ENCODE measurements around the gene L2HGDH. TPM values are rescaled to one million over a fixed set of nuclear protein-coding genes. Genes with fewer than 3 reads are reported as not detected.

L2HGDH gene
- total and polyA plus RNA-seq, 9 of the 15 experiments (the other 6 are each of a cell fraction or from before 2014, with no cell fraction given), result 1.7 to 16.1 (median 10.5) TPM

GRCh38 chr14:50348933-50349332, 36.9 kb upstream of the L2HGDH start:
- TF ChIP-seq ZNF347 (CRISPR knock-in tag; IDR thresholded peaks at IDR 0.05; ENCODE audit: low read depth) (no peak), ELK1 (CRISPR knock-in tag; IDR thresholded peaks at IDR 0.05) (no peak), HSF4 (CRISPR knock-in tag; IDR thresholded peaks at IDR 0.05; ENCODE audit: borderline replicate concordance) (no peak), KLF6 (CRISPR knock-in tag; IDR thresholded peaks at IDR 0.05; ENCODE audit: borderline replicate concordance) (no peak), NCOR1 (IDR thresholded peaks at IDR 0.05) (no peak), E2F5 (CRISPR knock-in tag; IDR thresholded peaks at IDR 0.05) (no peak)
- Histone ChIP-seq H3K4me3 (no peak overlapping the region), H3K4me1 (replicated peaks in 1 of 2; ENCODE audit: control insufficient read depth in 2 of 2, insufficient read depth in 2 of 2, low read length in 2 of 2) (peaks cover 0 to 22% of the 10 kb centered on the region in 2 experiments; a peak in 3 of 5 replicates), H3K27me3 (ENCODE audit: control insufficient read depth in 2 of 2, insufficient read depth in 2 of 2, low read length in 2 of 2) (no peaks in the 10 kb centered on the region), H3K9me1 (ENCODE audit: control insufficient read depth, insufficient read depth, low read length) (no peaks in the 10 kb centered on the region), H3K36me3 (ENCODE audit: control insufficient read depth, insufficient read depth, low read length) (no peaks in the 10 kb centered on the region), H3K9me3 (replicated peaks; ENCODE audit: control insufficient read depth, insufficient read depth, low read depth, low read length) (no peaks in the 10 kb centered on the region), H2AFZ (ENCODE audit: low read depth, low read length) (no peak overlapping the region), H3K9ac (ENCODE audit: insufficient read depth in 1 of 2, low read depth in 2 of 2, low read length in 2 of 2) (no peak overlapping the region), H3K79me2 (ENCODE audit: control insufficient read depth, insufficient read depth, low read length) (no peaks in the 10 kb centered on the region), H3K27ac (ENCODE audit: extremely low read depth, low read depth, low read length) (no peak overlapping the region), H4K20me1 (replicated peaks; ENCODE audit: control insufficient read depth, insufficient read depth, low read length) (no peaks in the 10 kb centered on the region), H3K4me2 (ENCODE audit: insufficient read depth, low read length) (no peak overlapping the region)
- ChIA-PET POLR2A (interaction anchor here (0.6 to 0.9 kb wide), 2 partner anchors 9 kb away, joined by 3 read pairs; no protein-coding TSS in a partner anchor), CTCF (ENCODE audit: low intra/inter-chr PET ratio) (no interaction called here)
- FAIRE-seq, result no peak
- DNase-seq (ENCODE audit: extremely low read depth in 1 of 4, low spot score in 3 of 4), result no peak
- no peak for ATAC-seq
- intact Hi-C loops (cut with micrococcal nuclease), result no loop called here
- no TSS peak for BruUV-seq (replicated peaks)
- in situ Hi-C loops (cut with MboI), result loop anchor here (25.0 kb wide), 1 partner anchor 438 kb away; no protein-coding TSS in a partner anchor
